Astrocyte of the cerebellum (primary cell): ENCODE data around the gene DDX60.
A peak's percentile ranks its signal among the peaks of the same experiment; 100 is the strongest.

Experiments used
- DNase-seq: peaks from one replicate; pipeline ENCODE4 v3.0.0-alpha.2; 2011; ENCODE audit warnings: low read depth
- H3K4me3 ChIP-seq: 2 replicates; pipeline ENCODE4 v1.5.1; 2011; ENCODE audit warnings: mild to moderate bottlenecking, low read depth, low read length, moderate library complexity
- CTCF ChIP-seq: IDR thresholded peaks from 2 replicates; pipeline ENCODE4 v1.5.1; 2012; ENCODE audit warnings: low read length, low read depth, moderate library complexity, mild to moderate bottlenecking; ENCODE audit errors: missing control alignments
- in situ Hi-C: cut with HindIII; loops from 2 replicates; pipeline ENCODE4 v1.10.0; 2017; ENCODE audit warnings: low sequenced_read_pairs

The DDX60 gene

GRCh38 chr4:168318266-168318895, at the start of gene DDX60:
Gene DDX60, minus strand, starts transcription at chr4:168318752. Its CDS starts 7,493 bp downstream, at chr4:168311259.
- peak within 1 kb of the TSS; percentile 89 for H3K4me3 ChIP-seq
- in situ Hi-C loops = no loop called here
- peak; percentile 55 for DNase-seq
- TF ChIP-seq CTCF = peak; percentile 14

GRCh38 chr4:168367065-168367464, 48.5 kb upstream of the DDX60 start:
- no peak for DNase-seq
- H3K4me3 ChIP-seq = no peak overlapping the region
- no peak for TF ChIP-seq CTCF
- in situ Hi-C loops = no loop called here

GRCh38 chr4:168362025-168362401, 43.5 kb upstream of the DDX60 start:
- no peak for DNase-seq
- in situ Hi-C loops = loop anchor here (5.0 kb wide), 1 partner anchor 40 kb away; no protein-coding TSS in a partner anchor
- TF ChIP-seq CTCF = no peak
- no peak overlapping the region for H3K4me3 ChIP-seq

GRCh38 chr4:168361365-168362024, 42.9 kb upstream of the DDX60 start:
- in situ Hi-C loops = loop anchor here (5.0 kb wide), 1 partner anchor 39 kb away; no protein-coding TSS in a partner anchor

GRCh38 chr4:168360271-168360670, 41.7 kb upstream of the DDX60 start:
- TF ChIP-seq CTCF = no peak
- no peak for DNase-seq
- H3K4me3 ChIP-seq = no peak overlapping the region
- in situ Hi-C loops = loop anchor here (5.0 kb wide), 1 partner anchor 38 kb away; no protein-coding TSS in a partner anchor

More at GRCh38 chr4:168361365-168362024, 42.9 kb upstream of the DDX60 start:
- no peak for TF ChIP-seq CTCF
- no peak overlapping the region for H3K4me3 ChIP-seq
- no peak for DNase-seq

GRCh38 chr4:168357941-168358340, 39.4 kb upstream of the DDX60 start:
- no peak for TF ChIP-seq CTCF
- peak; percentile 19 for DNase-seq
- H3K4me3 ChIP-seq = no peak overlapping the region
- in situ Hi-C loops = no loop called here
